Measurements from ENCODE around the gene ATXN2.

Gene ATXN2

DNA sequence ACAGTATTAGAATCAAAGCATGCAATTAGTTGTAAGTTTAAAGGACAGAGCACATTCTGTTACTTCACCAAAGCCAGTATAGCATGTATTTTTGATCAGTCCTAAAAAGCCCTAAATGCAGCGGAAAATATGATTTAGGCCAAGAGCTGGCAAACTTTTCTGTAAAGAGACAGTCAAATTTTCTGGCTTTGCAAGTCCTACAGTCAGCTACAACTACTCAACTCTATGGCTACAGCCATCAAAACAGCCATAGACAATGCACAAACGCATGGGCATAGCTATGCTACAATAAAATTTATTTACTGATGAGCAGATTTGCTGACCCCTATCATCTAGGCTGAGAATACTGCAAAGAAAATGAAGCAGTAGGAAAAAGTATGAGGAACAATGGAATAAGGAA lies 52.9 kb downstream of the ATXN2 start:
- TF ChIP-seq OSR1 (CRISPR knock-in tag; IDR thresholded peaks at IDR 0.05) (no peak), TOX (CRISPR knock-in tag; IDR thresholded peaks at IDR 0.05; ENCODE audit: borderline replicate concordance) (no peak), RARB (CRISPR knock-in tag; IDR thresholded peaks at IDR 0.05) (no peak), ZNF70 (CRISPR knock-in tag; IDR thresholded peaks at IDR 0.05) (no peak), ZNF8 (CRISPR knock-in tag; IDR thresholded peaks at IDR 0.05) (no peak), BACH2 (CRISPR knock-in tag; IDR thresholded peaks at IDR 0.05; ENCODE audit: borderline replicate concordance) (no peak), ZFP30 (CRISPR knock-in tag; IDR thresholded peaks at IDR 0.05) (no peak), ZC3H10 (CRISPR knock-in tag; IDR thresholded peaks at IDR 0.05) (no peak), ZFP3 (CRISPR knock-in tag; IDR thresholded peaks at IDR 0.05) (no peak), TCF4 (CRISPR knock-in tag; IDR thresholded peaks at IDR 0.05; ENCODE audit: borderline replicate concordance) (no peak)
- ATAC-seq = no peak

DNA sequence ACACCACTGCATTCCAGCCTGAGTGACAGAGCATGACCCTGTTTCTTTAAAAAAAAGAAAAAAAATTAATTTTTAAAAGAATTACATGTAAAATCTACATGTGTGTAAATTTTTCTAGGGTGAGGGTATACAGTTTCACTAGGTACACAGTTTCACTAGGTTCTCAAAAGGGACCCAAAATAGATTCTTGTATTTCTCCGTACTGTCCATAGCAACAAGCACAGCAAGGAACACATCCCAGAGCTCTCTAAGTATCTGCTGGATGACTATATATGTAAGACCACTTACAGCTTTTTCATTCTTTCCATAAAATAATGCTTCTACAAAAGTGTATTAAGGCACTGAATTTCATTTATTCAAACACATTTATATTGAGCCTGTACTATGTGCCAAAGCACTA lies 55.1 kb downstream of the ATXN2 start:
- TF ChIP-seq CSDC2 (CRISPR knock-in tag; IDR thresholded peaks at IDR 0.05) (no peak), PPARA (CRISPR knock-in tag; IDR thresholded peaks at IDR 0.05; ENCODE audit: borderline replicate concordance) (no peak), ZNF8 (CRISPR knock-in tag; IDR thresholded peaks at IDR 0.05) (no peak), ZFP30 (CRISPR knock-in tag; IDR thresholded peaks at IDR 0.05) (no peak), ARNTL (CRISPR knock-in tag; IDR thresholded peaks at IDR 0.05; ENCODE audit: borderline replicate concordance, low read depth) (no peak), ZNF70 (CRISPR knock-in tag; IDR thresholded peaks at IDR 0.05) (no peak), RARB (CRISPR knock-in tag; IDR thresholded peaks at IDR 0.05) (no peak)
- TF ChIP-seq, protein P1, sequence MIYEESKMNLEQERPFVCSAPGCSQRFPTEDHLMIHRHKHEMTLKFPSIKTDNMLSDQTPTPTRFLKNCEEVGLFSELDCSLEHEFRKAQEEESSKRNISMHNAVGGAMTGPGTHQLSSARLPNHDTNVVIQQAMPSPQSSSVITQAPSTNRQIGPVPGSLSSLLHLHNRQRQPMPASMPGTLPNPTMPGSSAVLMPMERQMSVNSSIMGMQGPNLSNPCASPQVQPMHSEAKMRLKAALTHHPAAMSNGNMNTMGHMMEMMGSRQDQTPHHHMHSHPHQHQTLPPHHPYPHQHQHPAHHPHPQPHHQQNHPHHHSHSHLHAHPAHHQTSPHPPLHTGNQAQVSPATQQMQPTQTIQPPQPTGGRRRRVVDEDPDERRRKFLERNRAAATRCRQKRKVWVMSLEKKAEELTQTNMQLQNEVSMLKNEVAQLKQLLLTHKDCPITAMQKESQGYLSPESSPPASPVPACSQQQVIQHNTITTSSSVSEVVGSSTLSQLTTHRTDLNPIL (CRISPR knock-in tag; IDR thresholded peaks at IDR 0.05; ENCODE audit: low read depth) = no peak
- TF ChIP-seq, protein P2, sequence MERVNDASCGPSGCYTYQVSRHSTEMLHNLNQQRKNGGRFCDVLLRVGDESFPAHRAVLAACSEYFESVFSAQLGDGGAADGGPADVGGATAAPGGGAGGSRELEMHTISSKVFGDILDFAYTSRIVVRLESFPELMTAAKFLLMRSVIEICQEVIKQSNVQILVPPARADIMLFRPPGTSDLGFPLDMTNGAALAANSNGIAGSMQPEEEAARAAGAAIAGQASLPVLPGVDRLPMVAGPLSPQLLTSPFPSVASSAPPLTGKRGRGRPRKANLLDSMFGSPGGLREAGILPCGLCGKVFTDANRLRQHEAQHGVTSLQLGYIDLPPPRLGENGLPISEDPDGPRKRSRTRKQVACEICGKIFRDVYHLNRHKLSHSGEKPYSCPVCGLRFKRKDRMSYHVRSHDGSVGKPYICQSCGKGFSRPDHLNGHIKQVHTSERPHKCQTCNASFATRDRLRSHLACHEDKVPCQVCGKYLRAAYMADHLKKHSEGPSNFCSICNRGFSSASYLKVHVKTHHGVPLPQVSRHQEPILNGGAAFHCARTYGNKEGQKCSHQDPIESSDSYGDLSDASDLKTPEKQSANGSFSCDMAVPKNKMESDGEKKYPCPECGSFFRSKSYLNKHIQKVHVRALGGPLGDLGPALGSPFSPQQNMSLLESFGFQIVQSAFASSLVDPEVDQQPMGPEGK (CRISPR knock-in tag; IDR thresholded peaks at IDR 0.05; ENCODE audit: borderline replicate concordance) = no peak

DNA sequence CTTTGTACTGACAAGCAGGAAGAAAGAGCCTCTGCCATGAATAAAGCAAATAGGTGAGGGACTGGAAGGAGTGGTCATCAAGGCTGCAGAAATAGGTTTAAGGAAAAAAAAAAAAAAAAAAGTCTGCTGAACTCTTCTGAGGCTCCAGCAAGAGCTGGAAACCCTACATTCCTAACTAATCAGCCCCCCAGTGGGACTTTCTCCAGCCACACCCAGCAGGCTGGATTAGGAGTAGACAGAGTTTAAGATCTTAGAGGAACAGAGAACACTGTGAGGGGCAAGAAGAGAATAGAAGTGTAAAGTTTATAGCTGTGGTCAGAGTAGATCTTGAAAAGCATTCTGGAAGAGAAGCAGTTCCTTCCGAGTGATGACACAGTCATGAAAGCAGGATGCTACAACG lies 66.4 kb downstream of the ATXN2 start:
- no peak for ATAC-seq
- TF ChIP-seq CSDC2 (CRISPR knock-in tag; IDR thresholded peaks at IDR 0.05) (no peak), ZNF70 (CRISPR knock-in tag; IDR thresholded peaks at IDR 0.05) (no peak), ZC3H10 (CRISPR knock-in tag; IDR thresholded peaks at IDR 0.05) (no peak)
- TF ChIP-seq, protein P2 (CRISPR knock-in tag; IDR thresholded peaks at IDR 0.05; ENCODE audit: borderline replicate concordance) = no peak

More for the DNA sequence above, 55.1 kb downstream of the ATXN2 start:
- no peak for ATAC-seq

DNA sequence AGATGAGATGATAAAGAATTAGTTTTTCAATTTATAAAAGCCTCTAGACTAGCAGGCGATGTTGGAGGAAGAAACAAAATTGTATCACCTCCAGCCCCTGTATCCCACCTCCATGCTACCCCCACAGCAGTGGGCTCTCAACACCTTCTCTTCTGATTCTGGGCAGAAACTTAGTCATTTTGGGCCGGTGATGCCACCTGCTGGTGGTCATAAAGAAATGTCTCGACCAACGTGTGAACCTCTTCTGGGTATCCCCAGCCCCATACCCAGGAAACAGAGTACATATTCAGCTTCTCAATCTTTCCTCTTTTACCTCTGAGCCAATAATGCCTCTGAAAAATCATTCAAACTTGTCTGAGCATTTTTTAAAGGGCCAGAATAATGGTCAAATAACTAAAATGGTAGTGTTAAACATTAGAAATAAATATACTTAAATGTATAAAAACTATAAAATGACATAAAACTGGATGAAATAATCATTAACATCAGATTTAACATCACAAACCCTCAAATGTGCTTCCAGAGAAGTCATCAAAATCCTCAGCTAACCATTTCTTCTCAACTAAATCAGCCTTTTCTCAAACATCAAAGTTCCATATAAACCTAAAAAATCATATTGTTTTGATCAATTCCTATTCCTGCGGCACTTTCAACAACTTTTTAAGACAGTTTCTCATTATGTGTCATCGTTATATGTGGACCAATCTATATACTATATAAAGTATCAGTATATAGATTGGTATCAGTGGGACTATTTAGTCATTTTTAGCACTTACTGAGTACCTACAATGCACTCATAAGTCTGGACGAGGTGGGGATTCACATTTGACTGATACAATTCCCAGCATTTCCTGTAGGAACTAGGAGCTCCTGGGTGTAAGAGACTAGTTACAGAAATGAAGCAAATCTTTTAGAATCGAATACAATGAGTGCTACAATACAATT lies 69.4 kb downstream of the ATXN2 start:
- peak; percentile 90 for ATAC-seq
- no peak for TF ChIP-seq ESRRG (CRISPR knock-in tag; IDR thresholded peaks at IDR 0.05)
- TF ChIP-seq, protein P3, sequence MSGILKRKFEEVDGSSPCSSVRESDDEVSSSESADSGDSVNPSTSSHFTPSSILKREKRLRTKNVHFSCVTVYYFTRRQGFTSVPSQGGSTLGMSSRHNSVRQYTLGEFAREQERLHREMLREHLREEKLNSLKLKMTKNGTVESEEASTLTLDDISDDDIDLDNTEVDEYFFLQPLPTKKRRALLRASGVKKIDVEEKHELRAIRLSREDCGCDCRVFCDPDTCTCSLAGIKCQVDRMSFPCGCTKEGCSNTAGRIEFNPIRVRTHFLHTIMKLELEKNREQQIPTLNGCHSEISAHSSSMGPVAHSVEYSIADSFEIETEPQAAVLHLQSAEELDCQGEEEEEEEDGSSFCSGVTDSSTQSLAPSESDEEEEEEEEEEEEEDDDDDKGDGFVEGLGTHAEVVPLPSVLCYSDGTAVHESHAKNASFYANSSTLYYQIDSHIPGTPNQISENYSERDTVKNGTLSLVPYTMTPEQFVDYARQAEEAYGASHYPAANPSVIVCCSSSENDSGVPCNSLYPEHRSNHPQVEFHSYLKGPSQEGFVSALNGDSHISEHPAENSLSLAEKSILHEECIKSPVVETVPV (CRISPR knock-in tag; IDR thresholded peaks at IDR 0.05) = no peak
- TF ChIP-seq BACH2 (CRISPR knock-in tag; IDR thresholded peaks at IDR 0.05; ENCODE audit: borderline replicate concordance) = no peak
- no peak for TF ChIP-seq GLIS3 (CRISPR knock-in tag; IDR thresholded peaks at IDR 0.05)
- no peak for TF ChIP-seq ZNF565 (CRISPR knock-in tag; conservative IDR thresholded peaks at IDR 0.05; ENCODE audit: low read depth)
- TF ChIP-seq ZNF70 (CRISPR knock-in tag; IDR thresholded peaks at IDR 0.05) = no peak
- no peak for TF ChIP-seq ZFP3 (CRISPR knock-in tag; IDR thresholded peaks at IDR 0.05)
- no peak for TF ChIP-seq ARNTL (CRISPR knock-in tag; IDR thresholded peaks at IDR 0.05; ENCODE audit: borderline replicate concordance, low read depth)
- TF ChIP-seq ISL1 (CRISPR knock-in tag; IDR thresholded peaks at IDR 0.05) = no peak
- no peak for TF ChIP-seq PPARA (CRISPR knock-in tag; IDR thresholded peaks at IDR 0.05; ENCODE audit: borderline replicate concordance)
- TF ChIP-seq, protein P1 (CRISPR knock-in tag; IDR thresholded peaks at IDR 0.05; ENCODE audit: low read depth) = no peak
- no peak for TF ChIP-seq ZC3H10 (CRISPR knock-in tag; IDR thresholded peaks at IDR 0.05)
- no peak for TF ChIP-seq OSR1 (CRISPR knock-in tag; IDR thresholded peaks at IDR 0.05)
- no peak for TF ChIP-seq TOX (CRISPR knock-in tag; IDR thresholded peaks at IDR 0.05; ENCODE audit: borderline replicate concordance)
- no peak for TF ChIP-seq TCF4 (CRISPR knock-in tag; IDR thresholded peaks at IDR 0.05; ENCODE audit: borderline replicate concordance)
